Fibroblast of skin of right quadriceps (primary cell): ENCODE results near the gene PARVG.
A peak's percentile ranks its signal among the peaks of the same experiment; 100 is the strongest.

Experiments
- DNase-seq: peaks from one replicate; pipeline ENCODE4 v3.0.0-alpha.2; 2013

Gene PARVG

DNA sequence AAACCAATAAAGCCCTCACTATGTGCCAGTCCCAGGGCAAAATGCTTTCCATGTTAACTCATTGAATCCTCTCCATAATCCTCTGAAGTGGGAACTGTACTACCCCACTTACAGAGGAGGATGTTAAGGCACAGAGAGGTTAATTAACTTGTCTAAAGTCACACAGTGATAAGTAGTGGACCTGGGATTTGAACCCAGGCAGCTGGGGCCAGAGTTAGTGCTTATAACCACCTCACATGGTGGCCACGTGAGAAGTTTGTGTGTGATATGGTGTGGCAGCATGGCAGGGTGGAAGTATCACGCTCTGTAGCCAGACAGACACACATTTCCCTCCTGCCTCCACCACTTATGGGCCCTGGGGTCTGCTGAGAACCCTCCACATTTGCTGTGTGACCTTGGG, 16.5 kb downstream of the PARVG start:
- no peak for DNase-seq

DNA sequence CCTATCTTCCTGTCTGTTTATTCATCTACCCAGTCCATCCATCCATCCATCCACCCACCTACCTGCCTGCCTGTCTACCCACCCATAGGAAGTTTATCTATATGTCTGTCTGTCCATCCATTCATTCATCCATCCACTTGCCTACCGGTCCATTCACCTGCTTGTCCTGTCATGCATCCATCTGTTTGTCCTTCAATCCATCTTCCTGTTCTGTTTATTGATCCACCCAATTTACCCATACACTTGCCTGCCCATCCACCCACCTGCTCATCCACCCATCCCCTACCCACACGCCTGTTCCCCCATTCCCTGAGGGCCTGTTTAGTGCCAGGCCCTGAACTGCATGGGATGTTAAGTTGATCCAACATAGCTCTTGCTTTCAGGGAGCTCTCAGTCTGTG, 18.4 kb downstream of the PARVG start:
- no peak for DNase-seq

DNA sequence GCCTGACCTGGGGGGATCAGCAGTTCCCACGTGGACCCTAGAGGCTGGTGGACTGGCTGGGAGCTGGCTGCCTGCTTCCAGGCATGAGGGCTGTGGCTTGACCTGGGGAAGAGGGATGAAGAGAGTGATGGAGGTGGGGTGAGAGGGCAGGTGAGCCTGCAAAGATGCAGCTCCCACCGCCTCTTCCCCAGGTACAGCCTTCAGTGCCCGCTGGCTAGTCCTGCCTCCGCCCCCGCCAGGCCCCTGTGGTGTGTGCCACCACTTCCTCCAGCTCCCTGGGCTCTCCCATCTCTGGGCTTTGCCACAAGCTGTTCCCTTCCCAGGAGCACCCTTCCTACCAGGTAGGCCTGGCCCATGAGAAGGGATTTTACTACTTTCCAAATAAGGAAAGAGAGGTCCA, 19.1 kb downstream of the PARVG start:
- no peak for DNase-seq

DNA sequence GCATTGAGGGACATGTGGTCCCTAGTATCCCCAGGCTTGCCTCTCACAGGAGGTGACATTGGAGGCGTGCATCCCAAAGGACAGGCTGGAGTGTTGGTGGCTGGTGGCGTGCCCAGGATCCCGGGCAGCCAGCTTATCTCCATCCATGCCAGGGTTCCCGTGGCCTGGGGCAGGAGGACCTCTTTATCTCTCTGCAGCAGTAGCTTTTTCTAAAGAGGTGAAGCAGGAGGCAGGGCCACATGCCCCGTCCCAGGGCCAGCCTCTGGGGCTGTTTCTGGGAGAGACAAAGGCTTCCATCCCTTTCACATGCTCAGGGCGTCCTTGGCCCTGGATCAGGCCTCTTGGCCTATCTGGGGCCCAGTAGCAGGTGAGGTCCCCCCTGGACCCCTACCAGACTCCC, 19.7 kb downstream of the PARVG start:
- DNase-seq, result no peak

DNA sequence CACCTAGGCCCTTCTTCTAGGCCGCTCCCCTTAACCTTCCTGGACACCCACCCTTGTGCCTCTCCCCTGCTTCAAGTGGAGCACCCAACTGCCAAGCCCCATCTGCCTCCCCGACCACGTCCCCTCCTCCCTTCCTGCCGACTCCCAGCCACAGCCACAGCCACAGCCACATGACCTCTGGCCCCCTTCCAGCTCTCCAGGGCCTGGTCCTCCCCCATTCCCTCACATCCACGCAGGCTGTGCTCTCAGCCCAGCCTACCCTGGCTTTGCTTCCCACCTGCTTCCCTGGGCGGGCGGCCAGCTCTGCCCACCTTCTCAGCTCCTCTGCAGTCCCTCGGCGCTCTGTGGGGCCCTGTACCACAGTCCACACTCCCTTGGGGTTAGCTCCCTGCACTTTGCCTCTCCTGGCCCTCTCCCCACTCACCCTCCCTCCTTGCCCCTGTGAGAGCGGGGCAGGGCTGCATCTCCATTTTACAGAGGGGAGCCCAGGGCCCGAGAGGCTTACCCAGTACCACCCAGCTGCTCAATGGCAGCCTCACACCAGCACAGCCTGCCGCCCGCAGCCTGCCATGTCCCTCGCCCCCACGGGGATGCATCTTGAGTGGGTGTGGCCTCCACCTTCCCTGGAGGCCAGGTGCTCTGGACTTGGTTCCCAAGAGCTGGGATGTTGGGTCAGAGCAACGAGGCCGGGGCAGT, 20.3 kb downstream of the PARVG start:
- no peak for DNase-seq

DNA sequence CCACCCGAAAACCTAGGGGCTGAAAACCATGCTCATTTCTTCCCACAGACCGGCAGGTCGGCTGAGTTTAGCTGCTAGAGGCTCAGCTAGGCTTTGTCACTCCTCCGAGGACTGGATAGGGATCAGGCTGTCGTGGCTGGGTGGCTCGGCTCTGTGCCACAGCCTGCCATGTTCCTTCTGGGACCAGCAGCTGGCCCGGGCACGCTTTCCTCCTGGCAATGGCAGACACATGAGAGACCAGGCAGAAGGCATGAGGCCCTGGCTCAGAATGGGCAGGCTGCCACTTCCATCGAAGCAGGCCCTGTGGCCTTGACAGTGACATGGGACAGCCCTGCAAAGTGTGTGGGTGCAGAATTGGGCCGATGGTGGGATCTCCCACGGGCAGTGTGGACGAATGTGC, 20.9 kb downstream of the PARVG start:
- DNase-seq, result no peak

DNA sequence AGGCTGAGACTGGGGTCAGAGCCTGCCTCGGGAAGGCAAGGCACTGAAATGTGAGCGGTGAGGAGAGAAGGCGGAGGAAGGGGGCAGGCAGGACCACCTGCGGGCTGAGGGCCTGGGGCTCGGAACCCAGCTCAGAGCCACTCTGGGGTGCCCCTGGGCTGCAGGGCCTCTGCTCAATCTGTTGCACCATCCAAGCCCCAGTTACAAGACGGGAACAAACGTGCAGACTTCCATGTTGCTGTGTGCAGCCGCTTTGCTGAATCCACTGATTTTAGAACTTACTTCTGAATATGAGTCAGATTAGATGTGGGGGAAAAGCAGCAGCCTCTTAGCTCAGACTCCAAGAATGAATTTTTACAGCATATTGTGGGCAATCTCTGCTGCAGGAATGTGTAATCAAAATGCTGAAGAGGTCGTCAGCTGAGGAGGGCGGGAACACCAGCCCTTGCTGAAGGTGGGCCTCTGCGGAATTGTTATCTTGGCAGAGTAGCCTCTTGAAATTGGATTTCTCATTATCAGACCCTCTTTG, 21.6 kb downstream of the PARVG start:
- peak; percentile 89 for DNase-seq

DNA sequence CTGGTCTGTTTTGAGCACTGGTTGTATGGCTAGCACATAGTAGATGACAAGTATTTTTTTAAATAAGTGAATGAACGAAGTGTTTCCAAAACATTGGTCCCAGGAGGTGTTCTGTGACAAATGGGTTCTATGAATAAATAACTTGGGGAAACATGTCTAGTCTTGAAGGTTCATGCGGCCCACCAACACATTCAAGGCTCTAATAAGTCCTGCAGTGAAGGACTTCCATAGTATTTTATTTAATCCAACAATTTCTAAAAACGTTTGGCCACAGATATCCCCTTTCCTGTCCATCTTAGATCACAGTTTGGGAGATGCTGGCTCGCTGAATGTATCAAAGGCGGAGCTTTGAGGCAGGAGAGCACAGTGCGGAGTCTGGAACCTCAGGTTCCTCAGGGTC, 22.5 kb downstream of the PARVG start:
- DNase-seq, result no peak

DNA sequence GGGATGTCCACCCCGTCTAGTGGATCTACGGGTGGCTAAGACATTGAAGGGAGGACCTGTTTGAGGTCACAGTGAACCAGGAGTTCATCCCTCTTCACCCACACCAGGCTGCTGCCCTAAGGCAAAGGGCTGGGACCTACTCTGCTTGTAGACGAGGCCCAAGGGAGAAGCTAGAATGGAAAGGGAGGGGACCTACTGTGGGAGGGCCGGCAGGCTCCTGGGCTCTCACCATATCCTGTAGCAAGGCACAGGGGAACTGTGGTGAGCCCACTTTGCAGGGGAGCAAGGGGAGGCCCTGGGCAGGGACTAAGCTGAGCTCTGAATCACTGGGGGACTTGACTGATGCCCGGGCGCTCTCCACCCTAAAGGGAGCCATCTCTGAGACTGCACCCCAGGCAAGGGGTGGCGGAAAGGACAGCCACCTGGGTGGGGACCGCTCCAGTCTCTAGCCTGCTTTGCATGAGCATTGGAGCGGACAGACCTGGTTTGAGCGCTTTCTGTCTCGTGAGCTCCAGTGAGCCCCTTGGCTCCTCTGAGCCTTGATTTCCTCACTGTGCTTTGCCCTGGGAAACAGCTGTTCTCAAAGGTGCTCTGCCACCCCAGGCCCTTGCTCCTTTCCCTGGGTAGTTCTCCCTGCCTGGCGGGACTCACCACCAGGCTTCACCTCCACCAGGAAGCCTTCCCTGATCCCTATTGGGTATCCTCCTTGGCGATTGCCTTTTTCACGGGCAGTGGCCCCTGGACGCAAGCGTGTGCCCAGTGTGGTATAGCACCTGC, 24.2 kb downstream of the PARVG start:
- DNase-seq, result no peak

DNA sequence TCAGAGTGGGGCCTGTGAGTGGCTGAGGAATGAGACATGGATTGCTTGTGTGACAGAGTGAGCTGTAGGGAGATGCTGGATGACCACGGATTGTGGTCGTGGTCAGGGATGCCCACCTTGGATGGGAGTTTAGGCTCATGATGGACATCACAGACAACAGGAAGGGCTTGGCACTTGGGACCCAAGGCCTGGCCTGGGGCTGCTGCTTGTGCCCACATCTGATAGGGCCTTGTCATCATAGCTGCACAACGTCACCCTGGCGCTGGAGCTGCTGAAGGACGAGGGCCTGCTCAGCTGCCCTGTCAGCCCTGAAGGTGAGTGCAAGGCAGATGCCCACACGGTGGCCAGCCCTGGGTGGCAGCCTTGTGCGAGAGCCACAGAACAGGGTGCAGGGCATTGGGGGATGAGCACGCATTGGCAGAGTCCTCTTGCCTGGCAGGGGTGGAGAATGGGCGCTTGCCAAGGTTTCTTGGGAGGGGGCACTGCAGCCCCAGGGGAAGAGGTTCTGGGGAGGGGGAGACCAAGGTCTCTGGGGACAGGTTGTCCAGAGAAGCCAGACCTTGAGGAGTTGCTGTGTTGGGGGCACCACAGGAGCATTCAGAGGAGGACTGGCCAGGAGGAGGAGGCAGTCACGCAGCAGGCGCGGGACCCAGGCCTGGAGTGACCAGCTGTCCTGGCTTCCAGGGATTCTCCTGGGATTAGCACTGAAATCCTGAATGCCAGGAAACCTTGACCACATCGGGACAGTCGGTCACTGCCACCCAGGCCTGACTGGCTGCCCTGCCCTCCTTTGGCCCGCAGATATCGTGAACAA, 25.0 kb downstream of the PARVG start:
- DNase-seq, result no peak

DNA sequence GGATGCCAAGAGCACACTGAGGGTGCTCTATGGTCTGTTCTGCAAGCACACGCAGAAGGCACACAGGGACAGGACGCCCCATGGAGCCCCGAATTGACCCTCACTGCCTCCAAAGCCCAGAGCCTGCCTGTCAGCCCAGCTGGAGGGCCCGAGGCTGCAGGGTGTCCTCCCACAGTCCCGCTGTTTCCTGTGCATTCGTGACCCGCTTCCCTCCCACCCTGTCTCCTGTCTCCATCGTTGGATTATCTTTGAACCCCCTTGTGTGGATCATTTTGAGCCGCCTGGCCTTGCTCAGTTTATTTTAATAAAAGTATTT, 25.6 kb downstream of the PARVG start:
- DNase-seq, result no peak

DNA sequence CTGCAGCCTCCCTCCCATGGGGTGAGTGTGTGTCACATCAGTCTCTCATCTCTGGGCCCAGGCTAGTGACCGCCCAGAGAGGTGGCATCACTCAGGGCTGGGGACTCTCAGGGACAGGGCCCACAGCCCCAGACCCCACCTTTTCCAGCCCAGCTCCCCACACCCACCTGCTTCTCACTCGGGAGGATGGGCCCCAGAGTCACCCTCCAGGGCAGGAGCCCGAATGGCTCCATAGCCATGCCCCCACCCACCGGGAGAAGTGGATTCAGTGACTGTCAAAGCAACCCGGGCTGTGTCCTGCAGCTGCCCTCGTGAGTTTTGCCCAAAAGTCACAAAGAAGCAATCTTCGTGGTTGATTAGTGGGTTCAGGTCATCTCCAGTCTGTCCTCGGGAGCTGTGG, 26.0 kb downstream of the PARVG start:
- DNase-seq, result no peak

DNA sequence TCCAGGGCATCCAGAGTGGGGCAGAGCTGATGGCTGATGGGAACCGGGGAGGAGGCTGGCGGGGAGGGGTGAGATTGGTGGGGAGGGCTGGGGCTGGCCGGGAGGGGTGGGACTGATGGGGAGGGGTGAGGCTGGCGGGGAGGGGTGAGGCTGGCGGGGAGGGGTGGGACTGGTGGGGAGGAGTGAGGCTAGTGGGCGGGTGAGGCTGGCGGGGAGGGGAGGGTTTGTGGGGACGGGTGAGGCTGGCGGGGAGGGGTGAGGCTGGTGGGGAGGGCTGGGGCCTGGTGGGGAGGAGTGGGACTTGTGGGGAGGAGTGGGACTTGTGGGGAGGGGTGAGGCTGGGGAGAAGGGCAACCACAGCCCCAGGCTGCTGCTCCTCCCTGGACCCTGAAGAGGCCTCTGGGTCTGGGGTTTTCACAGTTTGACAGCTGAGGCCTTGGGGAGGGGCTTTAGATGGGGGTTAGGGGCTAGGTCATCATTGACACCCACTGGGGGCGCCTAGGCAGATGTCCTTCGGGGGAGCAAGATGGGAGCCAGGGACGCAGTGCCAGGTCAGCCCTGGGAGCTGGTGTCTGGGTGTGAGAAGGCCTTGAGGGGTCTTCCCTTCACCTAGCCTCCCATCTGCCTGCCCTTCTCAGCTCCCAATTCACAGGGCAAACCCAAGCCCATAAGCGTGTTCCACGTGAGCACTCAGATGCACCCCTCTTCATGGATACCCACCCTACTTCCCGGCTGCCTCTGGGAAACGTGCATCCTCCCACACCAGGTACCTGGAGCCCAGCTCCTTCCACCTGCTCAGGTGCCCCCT, 26.7 kb downstream of the PARVG start:
- no peak for DNase-seq

DNA sequence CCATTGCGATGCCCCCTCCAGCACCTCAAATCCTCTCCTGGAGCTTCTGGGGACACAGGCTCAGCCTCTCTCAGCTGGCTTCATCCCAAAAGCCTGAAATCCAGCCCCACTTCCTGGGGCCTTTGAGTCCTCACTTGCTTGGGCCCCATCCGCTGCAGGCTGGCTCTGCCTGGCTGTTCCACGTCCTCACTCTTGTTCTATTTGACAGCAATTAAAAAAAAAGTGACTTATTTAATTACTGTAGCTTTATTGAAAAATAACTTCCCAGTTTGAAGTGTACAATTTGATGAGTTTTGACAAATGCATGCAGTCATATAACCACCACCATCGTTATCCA, 27.2 kb downstream of the PARVG start:
- DNase-seq, result no peak

DNA sequence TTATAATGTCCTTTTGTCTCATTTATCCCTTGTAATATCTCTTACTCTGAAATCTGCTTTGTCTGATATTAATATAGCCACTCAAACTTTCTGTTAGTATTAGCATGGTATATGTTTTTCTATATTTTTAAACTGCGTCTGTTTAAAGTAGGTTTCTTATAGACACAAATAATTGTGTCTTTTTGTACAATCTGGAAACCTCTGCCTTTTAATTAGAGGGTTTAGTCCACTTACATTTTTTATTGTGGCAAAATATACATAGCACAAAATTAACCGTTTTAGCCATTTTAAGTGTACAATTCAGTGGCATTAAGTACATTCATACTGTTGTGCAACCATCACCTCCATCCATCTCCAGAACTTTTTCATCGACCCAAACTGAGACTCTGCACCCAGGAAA, 28.6 kb downstream of the PARVG start:
- DNase-seq, result no peak

DNA sequence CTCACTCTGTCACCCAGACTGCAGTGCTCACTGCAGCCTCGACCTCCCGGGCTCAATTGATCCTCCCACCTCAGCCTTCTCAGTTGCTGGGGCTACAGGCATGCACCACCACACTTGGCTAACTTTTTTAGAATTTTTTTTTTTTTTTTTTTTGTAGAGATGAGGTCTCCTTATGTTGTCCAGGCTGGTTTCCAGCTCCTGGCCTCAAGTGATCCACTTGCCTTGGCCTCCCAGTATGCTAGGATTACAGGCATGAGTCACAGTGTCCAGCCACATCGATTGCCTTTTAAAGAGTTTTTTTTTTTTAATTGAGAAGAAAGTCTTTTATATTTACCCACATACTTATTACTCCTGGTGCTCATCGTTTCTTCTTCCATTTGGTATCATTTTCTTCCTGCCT, 30.0 kb downstream of the PARVG start:
- peak; percentile 29 for DNase-seq

DNA sequence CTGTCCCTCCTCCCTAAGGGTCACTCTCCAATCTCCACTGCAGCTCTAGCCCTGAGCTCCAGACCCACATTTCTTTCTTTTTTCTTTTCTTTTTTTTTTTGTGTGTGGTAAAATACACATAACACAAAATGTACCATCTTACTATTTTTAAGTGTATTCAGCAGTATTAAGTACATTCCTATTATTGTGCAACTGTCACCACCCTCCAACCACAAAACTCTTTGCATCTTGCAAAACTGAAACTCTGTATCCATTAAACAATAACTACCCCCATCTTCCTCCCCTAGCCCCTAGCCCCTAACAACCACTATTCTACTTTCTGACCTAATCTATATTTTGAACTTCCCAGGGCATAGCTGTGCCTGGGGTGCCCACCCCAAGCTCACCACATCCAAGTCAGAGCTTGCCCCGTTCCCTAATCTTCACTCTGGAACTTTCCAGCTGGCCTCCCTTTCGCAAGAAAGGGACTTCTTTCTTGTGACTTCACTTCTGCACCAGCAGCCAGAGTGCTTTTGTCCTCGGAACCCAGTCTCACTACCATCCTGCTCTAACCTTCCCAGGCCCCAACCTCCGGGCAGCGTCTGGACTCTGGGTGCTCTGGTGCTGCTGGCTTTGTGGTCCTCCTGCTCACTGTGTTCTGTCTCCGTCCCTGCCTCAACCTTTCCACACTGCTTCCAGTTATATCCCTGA, 30.7 kb downstream of the PARVG start:
- DNase-seq, result no peak

DNA sequence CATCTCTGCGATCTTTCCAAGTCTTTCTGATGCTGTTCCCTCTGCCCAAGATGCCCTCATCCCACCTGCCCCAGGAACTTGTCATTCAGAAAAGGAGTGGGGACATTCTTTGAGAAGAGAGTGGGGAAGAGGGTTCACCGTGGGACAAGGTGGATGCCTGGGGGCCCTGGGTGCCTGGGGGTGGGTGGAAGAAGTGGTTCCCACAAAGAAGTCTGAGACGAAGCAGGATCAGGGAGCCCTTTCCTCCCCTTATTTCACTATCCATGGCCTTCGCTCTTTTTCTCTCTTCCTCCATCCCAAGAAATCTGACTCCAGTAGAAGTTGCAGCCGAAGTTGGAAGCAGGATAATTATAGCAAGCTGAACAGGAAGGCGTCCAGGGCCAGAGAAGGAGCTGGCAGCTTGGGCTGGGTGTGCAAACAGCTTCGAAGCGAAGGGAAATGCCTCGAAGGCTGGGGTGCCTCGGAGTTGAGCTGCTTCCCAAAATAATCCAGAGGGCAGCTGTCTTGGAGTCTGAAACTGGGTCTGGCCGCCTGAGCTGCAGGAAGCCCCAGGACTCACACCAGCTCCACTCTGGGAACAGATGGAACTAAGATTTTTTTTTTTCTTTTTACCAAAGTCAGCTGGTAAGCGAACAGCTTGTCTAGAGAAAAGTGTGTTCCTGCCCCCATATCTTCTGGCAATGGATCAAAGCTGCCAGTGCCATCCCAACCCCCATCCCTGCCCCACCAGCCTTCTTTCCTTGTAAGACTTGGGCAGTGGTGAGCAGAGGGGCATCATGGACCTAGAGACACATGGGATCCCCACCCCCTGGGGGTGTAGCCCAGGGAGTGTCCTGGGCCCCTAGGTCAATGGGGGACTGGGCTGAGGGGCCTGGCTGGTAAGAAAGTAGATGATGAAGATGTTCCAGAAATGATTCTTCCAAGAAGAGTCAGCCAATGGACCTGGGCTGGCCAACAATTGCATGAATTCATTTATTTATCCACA, 31.5 kb downstream of the PARVG start:
- peak; percentile 23 for DNase-seq

DNA sequence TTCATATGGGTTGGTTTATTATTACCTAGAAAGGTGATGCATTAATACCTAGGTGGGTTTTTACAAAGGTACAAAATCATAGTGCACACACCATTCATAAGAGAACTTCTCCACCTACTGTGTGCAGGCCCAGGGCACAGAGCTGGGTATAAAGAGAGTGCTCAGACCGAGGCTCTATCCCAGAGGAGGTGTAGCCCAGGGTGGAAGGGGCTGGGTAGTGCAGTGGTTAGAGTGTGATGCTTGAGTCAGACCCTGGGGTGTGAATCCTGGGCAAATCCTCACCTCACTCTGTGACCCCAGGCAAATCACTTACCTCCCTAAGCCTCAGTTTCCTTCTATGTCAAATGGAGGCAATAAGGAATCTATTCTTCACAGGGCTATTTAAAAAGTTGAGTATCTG, 32.2 kb downstream of the PARVG start:
- no peak for DNase-seq

DNA sequence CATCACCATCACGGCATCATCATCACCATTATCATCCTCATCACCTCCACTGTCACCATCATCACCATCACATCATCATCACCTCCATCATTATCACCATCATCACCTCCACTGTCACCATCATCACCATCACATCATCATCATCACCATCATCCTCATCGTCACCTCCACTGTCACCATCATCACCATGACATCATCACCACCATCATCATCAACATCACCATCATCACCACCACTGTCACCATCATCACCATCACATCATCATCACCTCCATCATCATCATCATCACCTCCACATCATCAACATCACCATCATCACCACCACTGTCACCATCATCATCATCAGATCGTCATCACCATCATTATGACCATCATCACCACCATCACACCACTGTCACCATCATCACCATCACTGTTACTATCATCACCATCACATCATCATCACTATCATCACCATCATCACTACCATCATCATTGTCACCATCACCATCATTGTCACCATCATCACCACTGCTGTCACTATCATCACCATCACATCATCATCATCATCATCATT, 32.8 kb downstream of the PARVG start:
- DNase-seq, result no peak

DNA sequence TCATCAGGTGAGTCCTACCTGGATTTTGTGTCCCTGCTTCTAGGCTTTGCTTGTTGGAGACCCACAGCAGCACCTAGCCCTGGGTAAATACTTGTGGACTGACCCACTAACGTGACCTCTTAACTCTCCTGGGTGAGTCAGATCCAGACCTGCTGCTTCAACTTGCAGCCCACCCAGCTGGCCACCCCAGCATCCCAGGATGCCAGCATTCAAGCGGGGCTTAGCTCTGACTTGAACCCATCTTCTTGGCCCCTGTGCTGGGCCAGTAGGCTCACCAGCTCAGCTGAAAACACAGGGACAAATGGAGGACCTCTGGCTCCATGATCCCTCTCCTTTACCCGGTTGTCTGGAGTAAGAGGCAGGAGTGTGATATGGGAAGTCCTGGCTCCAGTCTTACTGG, 33.5 kb downstream of the PARVG start:
- DNase-seq, result no peak
